ENCODE data around the gene TTLL3.
"Not testable (repeated sequence)": the region's sequence is repeated elsewhere in the genome, so short reads cannot be mapped to it uniquely, and the experiment has no call there.

Gene TTLL3

DNA sequence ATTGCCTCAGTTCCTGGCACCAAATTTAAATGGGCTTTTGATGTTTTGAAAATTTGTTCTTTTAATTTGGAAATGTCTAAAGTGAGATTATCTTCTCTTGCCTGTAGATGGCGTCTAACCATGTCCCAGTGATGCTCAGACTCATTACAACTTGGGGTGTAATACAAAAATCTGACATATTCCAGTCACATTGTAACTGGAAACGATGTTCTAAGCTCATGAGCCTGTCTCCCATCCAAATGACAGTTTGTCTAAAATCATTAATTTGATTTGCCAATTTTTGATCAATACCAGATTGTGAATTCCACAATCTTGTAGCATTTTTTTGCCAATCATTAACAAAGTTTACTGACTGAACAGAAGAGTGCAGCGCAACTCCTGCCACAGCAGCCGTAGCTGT, 38.8 kb downstream of the TTLL3 start:
- not testable (repeated sequence) for H3K4me3 ChIP-seq (replicated peaks in 1 of 2; ENCODE audit: low read depth in 2 of 2, low read length in 2 of 2)
- TF ChIP-seq, protein P1, sequence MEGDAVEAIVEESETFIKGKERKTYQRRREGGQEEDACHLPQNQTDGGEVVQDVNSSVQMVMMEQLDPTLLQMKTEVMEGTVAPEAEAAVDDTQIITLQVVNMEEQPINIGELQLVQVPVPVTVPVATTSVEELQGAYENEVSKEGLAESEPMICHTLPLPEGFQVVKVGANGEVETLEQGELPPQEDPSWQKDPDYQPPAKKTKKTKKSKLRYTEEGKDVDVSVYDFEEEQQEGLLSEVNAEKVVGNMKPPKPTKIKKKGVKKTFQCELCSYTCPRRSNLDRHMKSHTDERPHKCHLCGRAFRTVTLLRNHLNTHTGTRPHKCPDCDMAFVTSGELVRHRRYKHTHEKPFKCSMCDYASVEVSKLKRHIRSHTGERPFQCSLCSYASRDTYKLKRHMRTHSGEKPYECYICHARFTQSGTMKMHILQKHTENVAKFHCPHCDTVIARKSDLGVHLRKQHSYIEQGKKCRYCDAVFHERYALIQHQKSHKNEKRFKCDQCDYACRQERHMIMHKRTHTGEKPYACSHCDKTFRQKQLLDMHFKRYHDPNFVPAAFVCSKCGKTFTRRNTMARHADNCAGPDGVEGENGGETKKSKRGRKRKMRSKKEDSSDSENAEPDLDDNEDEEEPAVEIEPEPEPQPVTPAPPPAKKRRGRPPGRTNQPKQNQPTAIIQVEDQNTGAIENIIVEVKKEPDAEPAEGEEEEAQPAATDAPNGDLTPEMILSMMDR (IDR thresholded peaks at IDR 0.05; ENCODE audit: low read depth, low read length), result peak; percentile 37
- DNase-seq (ENCODE audit: low read depth in 2 of 2), result peak; percentile 63 to 64

DNA sequence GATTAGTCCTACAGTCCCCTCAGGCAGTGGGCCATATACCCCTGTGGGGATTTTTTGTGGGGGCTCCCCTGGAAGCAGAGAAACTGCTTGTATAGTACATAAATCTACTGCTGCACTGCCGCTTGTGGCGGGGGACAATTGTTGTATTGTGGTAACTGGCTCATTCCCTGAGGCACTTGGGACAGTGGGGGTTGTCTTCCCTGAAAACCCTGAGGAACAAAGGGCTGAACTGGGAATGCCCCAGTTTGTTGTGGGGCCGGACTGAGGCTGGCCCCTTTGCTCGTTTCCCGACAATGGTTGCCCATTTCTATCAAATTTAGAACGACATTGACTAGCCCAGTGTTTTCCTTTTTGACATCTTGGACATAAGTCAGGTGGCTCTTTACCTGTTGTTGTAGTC, 41.3 kb downstream of the TTLL3 start:
- H3K4me3 ChIP-seq (replicated peaks in 1 of 2; ENCODE audit: low read depth in 2 of 2, low read length in 2 of 2); DNase-seq (ENCODE audit: low read depth in 2 of 2): not testable (repeated sequence)

DNA sequence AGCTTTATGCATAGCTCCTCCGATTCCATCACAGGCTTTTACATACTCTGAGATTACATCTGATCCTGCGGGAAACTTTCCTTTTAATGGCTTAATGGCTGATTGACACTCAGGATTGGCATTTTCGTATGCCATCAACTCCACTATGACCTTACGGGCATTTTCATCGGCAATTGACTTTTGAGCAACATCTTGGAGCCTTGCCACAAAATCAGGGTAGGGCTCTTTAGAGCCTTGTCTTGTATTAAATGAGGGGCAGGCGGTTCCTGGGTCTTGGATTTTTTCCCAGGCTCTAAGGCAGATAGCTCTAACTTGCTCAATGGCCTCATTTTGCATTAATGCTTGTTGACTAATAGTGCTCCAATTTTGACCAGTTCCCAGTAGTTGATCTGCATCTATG, 41.9 kb downstream of the TTLL3 start:
- peak in 1 of 2 donors; percentile 61 for DNase-seq (ENCODE audit: low read depth in 2 of 2)
- H3K4me3 ChIP-seq (replicated peaks in 1 of 2; ENCODE audit: low read depth in 2 of 2, low read length in 2 of 2), result not testable (repeated sequence)

DNA sequence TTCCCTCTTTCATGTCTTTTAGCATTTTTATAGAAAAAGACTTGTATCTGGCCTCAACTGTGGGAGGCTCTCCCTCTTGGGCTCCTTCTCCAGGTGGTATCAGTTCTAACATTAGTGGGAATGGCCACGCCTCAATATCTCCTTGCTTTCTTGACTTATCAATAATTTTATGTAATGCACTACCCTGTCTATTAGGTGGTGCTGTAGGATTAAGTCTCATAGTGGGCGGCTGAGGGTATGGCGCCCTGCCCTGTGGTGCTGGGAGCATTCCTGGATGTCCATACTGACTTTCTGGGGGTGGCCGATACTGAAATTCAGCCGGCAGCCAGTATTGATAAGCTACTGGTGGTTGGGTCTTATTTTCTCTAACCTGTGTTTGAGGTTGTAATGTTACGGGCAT, 42.5 kb downstream of the TTLL3 start:
- H3K4me3 ChIP-seq (replicated peaks in 1 of 2; ENCODE audit: low read depth in 2 of 2, low read length in 2 of 2), result no peak overlapping the region
- DNase-seq (ENCODE audit: low read depth in 2 of 2), result no peak
- TF ChIP-seq, protein P1 (IDR thresholded peaks at IDR 0.05; ENCODE audit: low read depth, low read length), result no peak

DNA sequence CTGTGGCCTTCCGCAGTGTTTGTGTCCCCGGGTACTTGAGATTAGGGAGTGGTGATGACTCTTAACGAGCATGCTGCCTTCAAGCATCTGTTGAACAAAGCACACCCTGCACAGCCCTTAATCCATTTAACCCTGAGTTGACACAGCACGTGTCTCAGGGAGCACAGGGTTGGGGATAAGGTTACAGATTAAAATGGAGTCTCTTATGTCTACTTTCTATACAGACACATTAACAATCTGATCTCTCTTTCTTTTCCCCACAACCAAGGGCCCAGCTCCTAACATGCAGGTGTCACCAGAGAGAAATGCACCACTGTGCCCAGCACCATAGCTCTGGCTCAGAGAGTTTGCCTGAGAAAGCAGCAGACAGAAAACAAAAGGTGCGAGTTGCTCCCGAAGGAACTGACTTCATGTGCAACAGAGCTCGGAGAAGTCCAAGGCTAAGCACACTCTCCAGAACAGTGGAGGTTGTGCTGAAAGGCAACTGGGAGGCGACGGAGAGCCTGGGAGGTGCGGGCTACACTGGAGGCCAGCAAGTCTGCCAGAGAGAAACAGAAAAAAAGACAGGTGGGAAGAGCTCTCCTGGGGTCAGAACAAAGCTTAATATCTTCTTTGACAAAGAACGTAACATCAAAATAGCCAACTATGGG, 44.4 kb downstream of the TTLL3 start:
- H3K4me3 ChIP-seq (replicated peaks in 1 of 2; ENCODE audit: low read depth in 2 of 2, low read length in 2 of 2); DNase-seq (ENCODE audit: low read depth in 2 of 2): not testable (repeated sequence)

DNA sequence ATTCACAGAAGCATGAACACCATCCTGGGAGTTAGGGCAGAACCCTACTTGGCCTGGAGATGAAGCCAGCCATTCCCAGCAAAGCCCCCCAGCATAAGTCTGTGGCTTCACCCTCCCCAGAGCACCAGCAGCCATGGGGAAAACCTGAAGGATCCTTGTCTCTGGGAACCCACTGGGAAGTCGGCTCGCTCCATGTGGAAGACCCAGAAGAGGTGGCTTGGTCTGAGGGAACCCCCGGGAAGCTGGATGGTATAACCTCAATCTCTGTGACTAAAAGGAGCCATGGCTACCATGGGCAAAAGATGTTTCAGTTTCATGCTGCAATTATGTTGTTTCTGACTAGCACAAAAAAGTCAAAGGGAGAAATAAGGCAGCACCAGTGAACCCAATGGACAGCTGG, 45.5 kb downstream of the TTLL3 start:
- TF ChIP-seq, protein P1 (IDR thresholded peaks at IDR 0.05; ENCODE audit: low read depth, low read length), result no peak
- no peak for DNase-seq (ENCODE audit: low read depth in 2 of 2)
- no peak overlapping the region for H3K4me3 ChIP-seq (replicated peaks in 1 of 2; ENCODE audit: low read depth in 2 of 2, low read length in 2 of 2)

DNA sequence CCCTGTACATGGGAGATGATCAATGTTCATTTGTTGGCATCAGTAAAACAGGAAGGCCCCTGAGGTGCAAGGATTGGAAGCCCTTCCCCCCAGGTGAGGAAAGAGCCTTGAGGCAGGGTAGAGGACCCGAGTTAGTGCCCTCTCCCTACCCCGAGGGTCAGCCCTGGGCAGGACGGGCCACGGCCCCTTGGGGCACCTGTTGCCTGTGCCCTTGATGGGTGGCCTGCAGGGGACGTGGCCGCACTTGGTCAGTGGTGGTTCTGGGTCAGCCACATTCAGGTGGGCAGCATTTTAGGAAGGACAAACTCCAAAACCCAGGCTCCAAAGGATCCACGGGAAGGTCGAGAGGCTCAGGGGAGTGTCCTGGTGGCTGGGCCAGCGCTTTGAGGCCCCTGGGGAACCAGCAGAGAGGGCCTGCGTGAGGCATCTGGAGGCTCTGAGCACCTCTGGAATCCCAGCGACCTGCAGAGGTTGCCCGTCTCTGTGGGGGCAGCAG, 49.5 kb downstream of the TTLL3 start:
- no peak overlapping the region for H3K4me3 ChIP-seq (replicated peaks in 1 of 2; ENCODE audit: low read depth in 2 of 2, low read length in 2 of 2)
- no peak for DNase-seq (ENCODE audit: low read depth in 2 of 2)
- TF ChIP-seq, protein P1 (IDR thresholded peaks at IDR 0.05; ENCODE audit: low read depth, low read length), result no peak

DNA sequence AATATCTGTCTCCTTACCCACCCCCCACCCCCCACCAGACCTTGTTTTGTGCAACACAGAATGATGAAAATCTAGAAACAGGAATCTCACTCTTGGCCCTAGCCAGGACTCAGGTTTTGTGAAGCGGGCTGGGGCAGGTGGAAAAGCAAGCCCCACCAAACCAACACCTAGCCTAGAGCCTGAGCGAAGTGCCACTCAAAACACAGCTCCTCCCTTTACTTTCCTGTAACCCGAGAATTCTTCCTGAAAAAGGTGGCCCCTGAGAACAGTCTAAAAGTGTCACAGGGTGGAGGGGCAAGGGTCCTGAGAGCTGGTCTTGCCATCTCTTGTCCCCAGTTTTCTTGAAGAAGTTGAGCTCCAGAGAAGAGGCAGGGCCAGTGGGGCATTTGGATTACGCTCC, 51.1 kb downstream of the TTLL3 start:
- H3K4me3 ChIP-seq (replicated peaks in 1 of 2; ENCODE audit: low read depth in 2 of 2, low read length in 2 of 2), result no peak overlapping the region
- TF ChIP-seq, protein P1 (IDR thresholded peaks at IDR 0.05; ENCODE audit: low read depth, low read length), result no peak
- no peak for DNase-seq (ENCODE audit: low read depth in 2 of 2)

Measured in cardiac fibroblast (primary cell).